GM12864 (cell line): ENCODE data around the gene MZF1.

Source experiments
- DNase-seq: peaks from one replicate; pipeline ENCODE4 v3.0.0-alpha.2; 2011; ENCODE audit warnings: low read depth
- H3K4me3 ChIP-seq: 2 replicates; pipeline ENCODE4 v1.5.1; 2011; ENCODE audit warnings: mild to moderate bottlenecking, low read depth, low read length, control low read depth
- TF ChIP-seq, protein P1 (sequence below): IDR thresholded peaks from 2 replicates; pipeline ENCODE4 v1.5.1; 2011; ENCODE audit warnings: low read depth, mild to moderate bottlenecking, moderate library complexity, low read length, control low read depth, inconsistent platforms; ENCODE audit errors: missing control alignments

The MZF1 gene

DNA sequence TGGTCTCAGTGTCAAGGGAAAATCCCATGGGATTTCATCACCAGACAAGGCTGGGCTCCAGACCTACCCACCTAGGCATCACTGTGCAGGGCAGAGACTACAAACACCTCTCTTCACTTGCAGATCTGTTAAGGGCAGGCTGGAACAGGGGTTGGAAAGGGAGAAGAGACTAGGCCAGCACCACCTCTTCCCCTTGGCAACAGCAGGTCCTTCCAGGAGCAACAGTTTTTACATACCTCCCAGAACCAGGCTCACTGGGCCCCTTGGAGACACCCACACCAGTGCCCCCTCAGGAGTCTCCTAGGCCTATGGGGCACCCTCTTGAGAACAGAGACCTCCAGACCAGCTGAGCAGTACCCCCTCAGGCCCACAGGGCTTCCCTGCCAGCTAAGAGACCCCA, 12.2 kb downstream of the MZF1 start:
- no peak overlapping the region for H3K4me3 ChIP-seq
- TF ChIP-seq, protein P1, sequence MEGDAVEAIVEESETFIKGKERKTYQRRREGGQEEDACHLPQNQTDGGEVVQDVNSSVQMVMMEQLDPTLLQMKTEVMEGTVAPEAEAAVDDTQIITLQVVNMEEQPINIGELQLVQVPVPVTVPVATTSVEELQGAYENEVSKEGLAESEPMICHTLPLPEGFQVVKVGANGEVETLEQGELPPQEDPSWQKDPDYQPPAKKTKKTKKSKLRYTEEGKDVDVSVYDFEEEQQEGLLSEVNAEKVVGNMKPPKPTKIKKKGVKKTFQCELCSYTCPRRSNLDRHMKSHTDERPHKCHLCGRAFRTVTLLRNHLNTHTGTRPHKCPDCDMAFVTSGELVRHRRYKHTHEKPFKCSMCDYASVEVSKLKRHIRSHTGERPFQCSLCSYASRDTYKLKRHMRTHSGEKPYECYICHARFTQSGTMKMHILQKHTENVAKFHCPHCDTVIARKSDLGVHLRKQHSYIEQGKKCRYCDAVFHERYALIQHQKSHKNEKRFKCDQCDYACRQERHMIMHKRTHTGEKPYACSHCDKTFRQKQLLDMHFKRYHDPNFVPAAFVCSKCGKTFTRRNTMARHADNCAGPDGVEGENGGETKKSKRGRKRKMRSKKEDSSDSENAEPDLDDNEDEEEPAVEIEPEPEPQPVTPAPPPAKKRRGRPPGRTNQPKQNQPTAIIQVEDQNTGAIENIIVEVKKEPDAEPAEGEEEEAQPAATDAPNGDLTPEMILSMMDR, result no peak
- no peak for DNase-seq

DNA sequence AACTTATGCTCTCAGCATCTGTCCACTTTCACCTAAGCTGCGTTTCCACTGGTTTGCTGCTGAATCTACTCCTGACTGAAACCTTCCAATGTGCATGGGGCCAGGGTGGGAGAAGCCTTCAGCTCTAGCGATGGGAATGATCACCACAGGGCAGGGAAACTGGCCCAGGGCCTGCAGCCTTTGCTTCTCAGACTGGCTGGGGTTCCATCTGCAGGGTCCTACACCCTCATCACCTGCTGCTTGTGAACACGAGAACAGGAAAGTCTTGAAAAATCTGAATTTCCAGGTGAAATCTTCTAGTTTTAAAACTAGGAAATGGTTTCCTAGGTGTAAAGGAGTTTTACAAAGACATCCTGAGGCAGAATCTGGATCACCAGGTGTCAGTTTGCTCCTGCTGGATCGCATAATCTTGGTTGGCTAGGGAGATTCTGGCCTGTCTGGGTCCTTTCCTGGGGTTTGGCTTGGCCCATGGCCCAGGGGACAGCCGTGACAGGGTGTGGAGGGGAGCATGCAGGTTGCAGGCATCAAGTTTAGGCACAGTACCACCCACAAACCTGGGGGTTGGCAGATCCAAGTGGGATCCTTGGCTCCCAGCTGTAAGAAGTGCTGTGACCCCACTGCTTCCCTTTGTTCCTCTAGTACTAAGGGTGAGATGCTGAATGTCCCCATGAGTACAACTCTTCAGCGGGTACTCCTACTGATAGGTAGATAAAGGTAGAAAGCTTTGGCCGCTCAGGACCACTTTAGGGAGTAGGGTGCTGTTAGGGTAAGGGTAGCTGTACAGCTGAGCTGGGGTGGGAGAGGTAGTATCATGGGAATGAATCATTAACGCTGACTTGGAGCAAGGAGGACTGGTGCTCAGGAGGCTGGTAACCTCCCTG, 12.9 kb downstream of the MZF1 start:
- TF ChIP-seq, protein P1, result no peak
- H3K4me3 ChIP-seq, result peak overlapping the region; percentile 77
- no peak for DNase-seq

DNA sequence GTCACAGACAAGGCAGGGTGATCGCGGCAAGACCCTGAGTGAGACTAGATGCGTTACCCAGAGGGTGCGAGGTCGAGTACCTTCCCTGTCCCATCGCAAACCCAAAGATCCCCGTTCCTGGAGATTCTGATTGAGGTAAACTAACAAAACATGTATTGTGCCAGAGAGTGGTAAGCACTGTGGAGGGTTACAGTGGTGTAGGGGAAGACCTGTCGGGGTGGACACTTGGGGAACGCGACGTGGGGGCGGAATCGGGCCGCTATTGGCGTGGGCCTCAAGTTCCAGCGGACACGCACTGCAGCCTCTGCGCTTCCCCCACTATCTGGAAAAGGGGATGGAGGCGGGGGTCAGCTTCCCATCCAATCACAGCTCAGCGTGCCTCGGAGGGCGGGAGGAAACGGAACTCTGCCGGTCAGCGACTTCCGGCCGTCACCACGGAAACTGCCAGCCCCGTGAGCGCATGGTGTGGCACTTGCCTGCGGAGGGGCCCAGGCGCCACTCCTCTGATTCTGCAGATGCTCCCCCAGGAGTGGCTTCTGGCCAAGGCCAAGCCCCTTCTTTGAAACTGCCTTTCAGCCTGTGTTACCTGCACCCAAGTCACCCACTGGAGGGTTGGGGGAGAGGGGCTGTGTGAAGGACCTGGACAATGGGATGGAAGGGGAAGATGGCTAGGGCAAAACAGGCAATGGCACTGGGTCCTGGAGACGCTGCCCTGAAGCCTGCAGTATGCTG, 13.7 kb downstream of the MZF1 start:
- TF ChIP-seq, protein P1, result no peak
- peak overlapping the region; percentile 77 for H3K4me3 ChIP-seq
- peak; percentile 76 for DNase-seq

DNA sequence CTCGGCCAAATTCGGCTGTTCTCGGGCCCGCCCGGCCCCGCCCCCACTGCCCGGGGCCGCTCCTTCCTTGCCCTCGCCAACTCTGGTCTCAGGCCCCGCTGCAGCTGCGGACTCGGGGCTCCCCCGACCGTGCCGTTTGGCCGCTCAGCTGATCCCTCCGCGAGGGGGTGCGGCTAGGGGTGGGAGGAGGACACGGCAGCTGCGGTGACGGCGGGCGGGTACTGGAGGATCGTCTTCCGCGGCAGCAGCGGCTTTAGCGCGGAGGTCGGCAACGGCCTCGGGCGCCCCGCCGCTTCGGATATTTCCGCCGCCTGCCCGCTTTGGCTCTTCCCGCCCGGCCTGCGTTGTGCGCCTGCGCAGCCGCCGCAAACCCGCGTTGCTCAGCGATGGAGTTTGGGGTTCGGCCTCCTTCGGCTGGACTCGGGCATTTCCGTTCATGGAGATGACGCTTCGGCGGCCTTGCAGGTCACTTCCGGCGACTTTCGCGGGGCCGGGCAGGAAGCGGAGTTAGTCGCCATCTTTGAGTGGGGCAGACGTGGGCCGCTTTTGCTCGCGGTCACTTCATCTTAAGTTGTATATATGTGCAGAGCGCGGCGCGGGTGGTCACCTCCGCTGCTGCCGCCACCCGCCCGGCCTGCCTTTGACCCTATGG, 14.4 kb downstream of the MZF1 start:
- peak; percentile 95 for DNase-seq
- TF ChIP-seq, protein P1, result no peak
- peak overlapping the region; percentile 89 for H3K4me3 ChIP-seq

DNA sequence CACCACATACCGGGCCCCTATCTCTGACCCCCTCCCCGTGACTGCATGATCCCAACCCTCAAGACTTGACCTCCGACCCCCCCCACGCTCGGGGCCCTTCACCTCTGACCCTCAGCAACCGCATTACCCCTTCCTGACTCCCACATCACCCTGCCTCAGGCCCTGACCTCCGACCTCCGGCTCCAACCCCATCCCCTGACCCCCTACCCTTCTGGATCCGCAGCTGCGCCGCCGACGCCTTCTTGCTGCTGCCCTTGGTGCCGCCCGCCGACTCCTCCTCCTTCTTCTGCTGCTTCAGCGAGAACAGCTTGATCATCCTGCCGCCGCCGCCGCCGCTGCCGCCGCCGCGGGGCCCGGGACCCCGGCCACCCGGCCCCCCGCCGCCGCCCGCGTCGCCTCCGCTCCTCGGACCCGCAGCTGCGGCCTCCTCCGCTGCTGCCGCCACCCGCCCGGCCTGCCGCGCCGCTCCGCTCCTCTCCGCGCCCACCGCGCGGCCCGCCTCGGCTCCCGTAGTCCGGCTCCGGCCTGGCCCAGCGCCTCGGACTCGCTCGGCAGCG, 15.0 kb downstream of the MZF1 start, which contains the start of gene UBE2M:
UBE2M (minus strand) TSS at position 546 of the 557 bp plus-strand sequence; CDS start at position 316, 230 bp downstream.
- TF ChIP-seq, protein P1, result no peak
- DNase-seq, result no peak
- peak within 1 kb of the TSS; percentile 89 for H3K4me3 ChIP-seq

DNA sequence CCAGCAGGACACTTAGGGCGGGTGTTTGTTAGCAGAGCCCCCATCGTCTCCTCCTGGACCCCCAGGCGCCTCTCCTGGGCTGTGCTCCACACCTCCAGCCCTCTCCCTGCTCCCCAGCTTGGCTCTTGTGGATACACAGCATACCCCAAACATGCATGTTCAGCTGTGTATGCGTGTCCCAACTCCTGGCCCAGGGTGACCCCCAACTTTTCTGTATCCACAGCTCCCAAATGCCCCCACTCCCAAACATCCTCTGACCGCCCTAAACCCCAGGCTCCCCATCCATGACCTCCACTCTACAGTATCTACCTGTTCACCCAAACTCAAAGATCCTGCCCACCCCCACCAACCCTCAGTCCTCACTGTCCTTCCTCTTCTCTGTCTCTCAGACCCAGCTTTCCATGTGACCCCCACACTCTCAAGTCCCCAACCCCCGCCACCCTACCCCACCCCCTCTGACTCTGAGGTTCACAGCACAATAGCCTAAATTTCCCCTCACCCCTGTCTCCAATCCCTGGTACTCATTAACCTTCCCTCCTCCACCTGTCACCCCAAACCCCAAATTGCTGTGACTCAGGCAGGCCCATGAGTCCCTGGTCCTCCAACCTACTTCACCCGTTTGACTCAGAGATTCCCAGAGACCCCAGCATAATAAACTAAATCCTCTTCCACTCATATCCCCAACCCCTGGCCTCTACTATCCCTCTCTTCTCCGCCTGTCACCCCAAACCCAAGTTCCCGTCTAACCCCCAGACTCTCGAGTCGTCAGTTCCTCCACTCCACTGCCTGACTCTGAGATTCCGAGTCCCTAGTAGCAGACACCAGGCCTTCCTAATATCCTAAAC, 15.7 kb downstream of the MZF1 start:
- H3K4me3 ChIP-seq, result peak overlapping the region; percentile 89
- TF ChIP-seq, protein P1, result no peak
- DNase-seq, result no peak
